ENCODE data around the gene SCLY. TPM values are rescaled to one million over a fixed set of nuclear protein-coding genes. Genes with fewer than 3 reads are reported as not detected.

Gene SCLY
- total RNA-seq, 1 donor from 2014 or later: 44.0 TPM

DNA sequence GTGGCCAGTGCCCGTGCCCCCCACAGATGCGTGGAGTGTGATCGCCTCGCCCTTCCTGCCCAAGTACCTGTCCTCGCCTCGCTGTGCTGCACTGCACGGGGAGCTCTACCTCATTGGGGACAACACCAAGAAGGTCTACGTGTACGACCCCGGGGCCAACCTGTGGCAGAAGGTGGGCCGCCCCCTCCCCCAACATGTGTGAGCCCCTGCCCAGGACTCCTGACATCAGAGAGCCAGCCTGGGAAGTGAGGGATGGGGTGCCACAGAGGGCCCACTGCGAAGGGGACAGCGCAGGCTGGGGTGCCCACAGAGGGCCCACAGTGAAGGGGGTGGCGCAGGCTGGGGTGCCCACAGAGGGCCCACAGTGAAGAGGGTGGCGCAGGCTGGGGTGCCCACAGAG is 88.2 kb downstream of the SCLY start:
- TF ChIP-seq, protein P1, sequence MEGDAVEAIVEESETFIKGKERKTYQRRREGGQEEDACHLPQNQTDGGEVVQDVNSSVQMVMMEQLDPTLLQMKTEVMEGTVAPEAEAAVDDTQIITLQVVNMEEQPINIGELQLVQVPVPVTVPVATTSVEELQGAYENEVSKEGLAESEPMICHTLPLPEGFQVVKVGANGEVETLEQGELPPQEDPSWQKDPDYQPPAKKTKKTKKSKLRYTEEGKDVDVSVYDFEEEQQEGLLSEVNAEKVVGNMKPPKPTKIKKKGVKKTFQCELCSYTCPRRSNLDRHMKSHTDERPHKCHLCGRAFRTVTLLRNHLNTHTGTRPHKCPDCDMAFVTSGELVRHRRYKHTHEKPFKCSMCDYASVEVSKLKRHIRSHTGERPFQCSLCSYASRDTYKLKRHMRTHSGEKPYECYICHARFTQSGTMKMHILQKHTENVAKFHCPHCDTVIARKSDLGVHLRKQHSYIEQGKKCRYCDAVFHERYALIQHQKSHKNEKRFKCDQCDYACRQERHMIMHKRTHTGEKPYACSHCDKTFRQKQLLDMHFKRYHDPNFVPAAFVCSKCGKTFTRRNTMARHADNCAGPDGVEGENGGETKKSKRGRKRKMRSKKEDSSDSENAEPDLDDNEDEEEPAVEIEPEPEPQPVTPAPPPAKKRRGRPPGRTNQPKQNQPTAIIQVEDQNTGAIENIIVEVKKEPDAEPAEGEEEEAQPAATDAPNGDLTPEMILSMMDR (IDR thresholded peaks at IDR 0.05; ENCODE audit: partially characterized antibody, unreplicated experiment): no peak
- Mint-ChIP-seq H3K4me1 (ENCODE audit: low read depth, unreplicated experiment) (no peaks in the 10 kb centered on the region), H3K27me3 (ENCODE audit: unreplicated experiment) (peaks cover under 1% of the 10 kb centered on the region), H3K36me3 (ENCODE audit: unreplicated experiment) (no peaks in the 10 kb centered on the region), H3K27ac (ENCODE audit: unreplicated experiment) (no peak overlapping the region), H3K4me3 (ENCODE audit: unreplicated experiment) (no peak overlapping the region), H3K9me3 (ENCODE audit: unreplicated experiment) (peaks cover 2% of the 10 kb centered on the region)
- no peak for DNase-seq

Other genes with a start within 250 kb of the SCLY start
- 7.6 TPM for gene RAMP1, start 201.4 kb upstream of the SCLY start, total RNA-seq (ENCODE audit: unreplicated experiment)
- gene UBE2F, start 94.0 kb upstream of the SCLY start, total RNA-seq (ENCODE audit: unreplicated experiment): 43.0 TPM
- 0.81 TPM for gene ESPNL, start 39.3 kb downstream of the SCLY start, total RNA-seq (ENCODE audit: unreplicated experiment)
- gene KLHL30, start 77.7 kb downstream of the SCLY start, total RNA-seq (ENCODE audit: unreplicated experiment): 3.5 TPM
- gene ERFE, start 98.0 kb downstream of the SCLY start, total RNA-seq (ENCODE audit: unreplicated experiment): 12.2 TPM
- 61.3 TPM for gene ILKAP, start 142.7 kb downstream of the SCLY start, total RNA-seq (ENCODE audit: unreplicated experiment)
- 665 TPM for gene HES6, start 179.0 kb downstream of the SCLY start, total RNA-seq (ENCODE audit: unreplicated experiment)
- 3.8 TPM for gene PER2, start 227.6 kb downstream of the SCLY start, total RNA-seq (ENCODE audit: unreplicated experiment)

Measured in glutamatergic neuron (in vitro differentiated cells).